DMS153 (cell line): Measurements from ENCODE around the gene LSM6.

ENCODE experiments used
- DNase-seq: peaks from one replicate; lab custom pipeline; 2025; lab: John Stamatoyannopoulos, UW

LSM6 gene

GRCh38 chr4:146175541-146176453, at the start of gene LSM6:
LSM6 (plus strand) TSS chr4:146175718; CDS start chr4:146182922, 7,204 bp downstream.
- peak; percentile 77 for DNase-seq

DNA sequence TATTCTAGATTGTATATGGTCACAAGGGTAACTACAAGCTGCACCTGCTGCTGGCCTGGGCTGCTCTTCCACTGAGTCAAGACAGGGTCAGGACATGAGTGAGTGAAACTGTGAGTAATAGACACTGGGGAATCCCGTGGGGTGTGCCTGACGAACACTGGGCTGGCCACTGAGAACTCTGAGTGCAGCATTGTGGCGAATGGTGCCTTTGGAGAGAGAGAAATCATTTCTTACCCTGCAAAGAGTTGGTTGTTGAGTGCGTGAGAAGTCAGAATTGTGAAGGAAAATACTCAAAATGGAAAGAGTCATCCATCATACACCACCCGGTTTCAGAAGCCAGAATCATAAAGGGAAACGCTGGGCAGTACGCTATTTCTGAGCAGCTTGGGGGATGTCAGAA, 43.1 kb upstream of the LSM6 start:
- no peak for DNase-seq

DNA sequence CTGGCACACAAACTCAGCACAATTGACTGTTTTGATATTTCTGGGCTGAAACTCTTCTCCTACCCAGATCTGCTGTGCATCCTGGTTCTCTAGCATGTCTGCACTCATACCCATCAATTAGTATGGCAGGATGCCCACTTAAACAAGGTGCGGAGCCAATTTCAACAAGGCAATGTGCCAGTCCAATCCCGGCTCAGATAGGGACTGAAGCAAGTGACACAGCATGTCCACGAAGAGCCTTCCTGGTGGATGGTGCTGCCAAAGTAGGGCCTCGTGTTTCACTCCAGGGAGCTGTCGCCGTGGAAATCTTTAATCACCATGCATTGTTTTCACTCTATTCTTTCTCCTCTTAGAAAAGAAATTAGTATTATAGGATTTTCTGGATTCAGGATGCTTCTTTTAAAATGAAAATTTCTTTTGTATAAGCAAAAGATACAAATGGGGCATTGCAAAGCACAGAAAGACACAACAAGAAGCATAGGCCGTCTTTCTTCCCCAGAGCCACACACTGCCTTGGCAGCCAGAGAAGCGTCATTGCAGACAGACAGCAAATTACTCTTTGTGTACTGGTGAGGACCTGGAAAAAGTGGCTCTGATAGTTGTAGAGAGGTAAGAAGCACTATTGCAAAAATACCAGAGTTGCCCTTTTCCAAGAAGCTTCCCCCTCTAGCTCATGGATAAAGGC, 40.6 kb upstream of the LSM6 start:
- DNase-seq: peak; percentile 92

DNA sequence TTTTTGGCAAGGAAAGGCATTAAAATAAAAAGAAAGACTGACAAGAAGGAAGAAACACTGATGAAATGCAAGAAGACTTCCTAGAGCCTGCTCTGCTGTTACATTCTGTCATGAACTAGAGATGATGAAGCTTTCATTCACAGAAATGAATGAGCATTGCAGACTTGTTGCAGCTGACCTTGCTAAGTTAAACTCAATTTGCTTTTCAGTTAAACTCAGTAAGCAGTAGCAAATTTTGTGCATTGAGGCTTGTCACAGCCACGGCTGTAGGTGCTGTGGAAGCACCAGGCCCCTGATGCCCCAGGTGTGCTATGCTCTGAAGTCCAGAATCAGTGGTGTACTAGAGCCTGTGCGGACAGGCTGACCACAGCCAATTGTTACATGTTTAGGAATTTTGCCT, 39.6 kb upstream of the LSM6 start:
- DNase-seq: no peak

GRCh38 chr4:146142768-146143167, 32.8 kb upstream of the LSM6 start:
- no peak for DNase-seq

GRCh38 chr4:146143888-146144287, 31.6 kb upstream of the LSM6 start:
- DNase-seq: no peak

GRCh38 chr4:146146918-146147317, 28.6 kb upstream of the LSM6 start:
- DNase-seq: no peak

- DNase-seq: no peak
Measured at GRCh38 chr4:146148021-146148420, 27.5 kb upstream of the LSM6 start.

DNA sequence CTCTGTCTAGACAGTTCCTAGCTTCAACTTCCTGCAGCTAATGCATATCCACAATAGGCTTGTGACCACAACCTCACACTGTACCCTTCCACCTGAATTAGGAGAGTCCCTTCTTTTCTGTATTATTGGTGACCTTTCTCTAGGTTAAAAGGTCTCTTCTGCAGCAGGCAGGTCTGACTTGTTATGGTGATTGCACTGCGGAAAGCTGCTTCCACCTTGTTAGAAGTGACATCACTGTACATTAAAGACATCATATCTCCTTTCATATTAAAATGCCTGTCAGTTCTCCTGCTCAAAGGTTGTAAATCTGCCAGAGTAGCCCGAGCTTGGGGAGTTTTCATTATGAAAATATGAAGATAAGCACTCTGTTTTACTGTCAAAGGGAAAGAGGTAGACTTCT, 21.5 kb upstream of the LSM6 start:
- peak; percentile 33 for DNase-seq

DNA sequence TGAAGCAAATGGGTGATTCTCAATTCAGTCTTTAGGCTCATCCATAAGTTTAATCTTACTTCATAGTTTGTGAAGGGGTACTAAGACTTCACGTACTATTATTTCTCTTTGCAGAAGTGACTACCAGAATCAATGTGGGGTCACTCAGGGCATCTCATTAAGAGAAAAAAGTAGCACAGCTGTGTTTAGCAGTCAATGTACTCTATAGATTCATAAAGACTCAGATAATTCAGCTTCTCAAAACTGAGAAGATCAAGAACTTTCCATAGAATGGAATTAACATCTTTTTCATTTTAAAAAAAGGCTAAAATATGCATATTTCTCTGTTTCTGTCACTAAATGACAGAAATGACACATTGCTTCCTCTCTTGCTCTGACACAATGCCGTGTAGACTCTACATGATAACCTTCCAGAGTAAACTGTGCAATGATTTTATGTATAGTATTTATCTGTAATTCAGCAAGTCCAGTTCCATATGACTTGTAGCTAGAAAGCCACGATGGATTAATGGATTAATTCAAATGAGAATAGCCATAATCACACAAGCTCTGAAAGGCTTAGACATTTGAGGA, 20.3 kb upstream of the LSM6 start:
- no peak for DNase-seq

- DNase-seq: no peak
Measured at GRCh38 chr4:146158036-146158745, 17.3 kb upstream of the LSM6 start.

DNA sequence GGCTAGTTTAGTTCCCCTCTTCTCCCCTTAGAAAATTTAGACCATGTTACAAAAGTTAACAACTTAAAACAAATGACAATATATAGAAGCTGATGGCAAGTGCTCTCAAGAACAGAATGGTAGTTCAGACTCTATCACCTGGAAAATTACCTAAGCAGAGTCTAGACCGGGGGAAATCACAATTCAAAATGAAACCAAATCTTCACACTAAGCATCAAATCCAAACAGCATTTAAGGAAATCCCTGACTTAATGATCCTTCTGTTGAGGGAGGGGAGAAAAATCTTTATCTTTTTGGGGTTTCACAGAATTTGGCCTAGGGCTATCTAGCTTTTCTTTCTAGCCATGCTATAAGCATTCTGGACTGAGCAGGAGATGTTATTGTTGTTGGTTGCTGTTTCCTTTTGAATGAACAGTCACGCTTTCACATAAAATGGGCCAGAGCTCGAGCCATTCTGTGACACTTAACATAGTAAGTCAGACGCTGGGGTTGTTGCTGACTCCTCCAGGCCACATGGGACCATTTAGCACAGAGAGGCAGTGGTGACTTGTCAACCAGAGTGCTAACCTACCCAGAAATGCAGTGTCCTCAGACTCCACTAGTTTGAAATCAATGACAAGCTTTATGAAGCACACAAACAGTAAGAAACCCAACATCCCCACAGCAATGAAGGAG, 16.0 kb upstream of the LSM6 start:
- no peak for DNase-seq

DNA sequence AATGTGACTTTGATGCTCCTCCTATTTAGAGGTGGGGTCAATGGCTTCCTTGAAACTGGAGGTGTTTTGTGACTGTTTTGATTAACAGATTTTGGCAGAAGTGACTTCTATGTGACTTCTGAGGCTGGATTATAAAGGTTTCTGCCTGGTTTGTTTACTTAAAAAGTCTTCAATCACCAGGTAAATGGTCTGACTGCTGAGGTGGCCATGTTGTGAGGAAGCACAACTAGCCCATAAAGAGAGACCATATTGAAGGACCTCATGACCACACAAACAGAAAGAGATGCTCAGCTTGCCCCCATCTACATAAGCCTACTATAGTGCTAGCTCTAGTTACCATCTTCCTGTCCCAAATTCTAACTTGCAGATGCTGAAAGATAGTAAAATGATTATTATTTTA, 14.3 kb upstream of the LSM6 start:
- no peak for DNase-seq

DNA sequence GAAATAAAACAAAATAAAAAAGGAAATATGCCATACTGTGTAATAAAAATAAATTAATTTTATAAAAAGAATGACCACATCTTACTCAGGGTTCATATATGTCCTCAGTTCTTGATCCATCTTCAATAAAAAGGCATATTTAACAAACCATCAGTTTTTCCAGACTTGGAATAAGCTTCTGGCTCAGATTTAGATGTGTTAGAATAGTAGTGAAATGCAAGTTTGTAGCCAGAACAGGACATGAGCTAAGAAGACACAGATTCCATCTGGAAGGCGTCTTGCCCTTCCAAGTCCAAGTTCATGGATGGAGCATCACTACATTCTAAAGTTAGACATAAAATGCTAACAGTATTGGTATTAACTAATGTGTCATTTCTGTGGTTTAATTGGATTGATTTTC, 10.3 kb upstream of the LSM6 start:
- no peak for DNase-seq

GRCh38 chr4:146165840-146166239, 9.7 kb upstream of the LSM6 start:
- DNase-seq: no peak

GRCh38 chr4:146170149-146170548, 5.4 kb upstream of the LSM6 start:
- no peak for DNase-seq

GRCh38 chr4:146176891-146177290, 1.4 kb downstream of the LSM6 start:
- DNase-seq: no peak

DNA sequence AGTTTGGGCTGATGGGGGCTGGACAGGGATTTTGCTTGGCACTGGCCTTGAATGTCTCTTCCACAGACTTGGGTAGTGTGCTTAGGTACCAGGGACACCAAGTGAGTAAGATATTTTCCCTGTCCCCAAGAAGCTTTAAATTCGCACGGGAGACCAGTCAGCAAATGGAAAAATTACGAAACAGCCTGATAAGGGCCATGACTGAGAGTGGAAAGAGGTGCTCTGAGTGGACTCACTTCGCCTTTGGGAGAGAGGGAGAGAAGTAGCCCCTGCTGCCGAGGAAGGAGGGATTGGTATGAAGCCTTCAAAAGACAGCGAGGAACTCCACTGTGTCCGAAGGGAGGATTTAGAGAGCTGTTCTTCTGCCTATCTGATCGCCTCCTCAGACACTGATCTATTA, 2.6 kb downstream of the LSM6 start:
- DNase-seq: no peak

DNA sequence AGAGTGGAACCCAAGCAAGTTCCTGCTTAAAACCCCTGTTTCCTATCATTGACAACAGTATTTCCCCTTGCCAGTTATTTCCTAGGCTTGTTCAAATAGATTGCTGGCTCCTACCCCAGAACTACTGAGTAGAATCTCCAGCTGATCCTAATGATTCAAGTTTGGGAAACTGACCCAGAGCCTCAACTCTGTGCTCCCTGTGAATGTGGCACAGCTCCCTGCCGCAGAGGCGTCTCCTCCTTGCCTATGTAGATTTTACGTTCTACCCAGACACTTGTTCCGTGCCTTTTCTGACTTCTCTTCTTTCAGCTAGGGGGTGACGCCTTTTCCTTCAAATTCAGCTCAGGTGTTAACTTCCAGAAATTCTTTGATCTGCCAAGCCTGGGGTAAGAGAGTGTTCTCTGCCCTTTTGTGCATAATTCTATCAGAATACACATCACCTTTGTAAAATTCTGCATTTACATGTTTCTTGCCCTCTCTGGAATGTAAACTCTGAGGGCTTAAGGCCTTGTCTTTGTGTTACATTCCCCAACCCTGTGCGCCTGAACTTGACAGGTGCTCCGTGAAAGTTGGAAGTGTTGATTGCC, 4.4 kb downstream of the LSM6 start:
- no peak for DNase-seq

DNA sequence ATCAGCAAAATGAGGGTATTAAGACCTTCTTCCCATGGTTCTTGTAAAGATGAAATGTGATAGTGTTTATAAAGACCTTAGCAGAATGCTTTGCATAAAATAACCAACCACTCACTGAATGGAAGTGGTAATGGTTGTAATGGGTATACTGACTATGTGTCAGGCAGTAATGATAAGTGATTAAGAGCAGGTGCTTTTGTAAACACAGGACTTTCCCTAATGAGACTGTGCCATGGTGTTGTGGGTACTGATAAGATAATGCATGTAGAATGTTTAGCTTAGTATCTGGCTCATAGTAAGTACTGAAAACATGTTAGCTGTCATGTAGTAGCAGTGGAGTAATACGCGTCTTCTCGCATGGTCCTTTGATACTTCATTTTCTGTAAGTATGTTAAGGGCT, 6.9 kb downstream of the LSM6 start:
- DNase-seq: no peak

- no peak for DNase-seq
Measured at GRCh38 chr4:146183209-146183608, 7.7 kb downstream of the LSM6 start.
